ENCODE results near the gene KANSL1. TPM values are rescaled to one million over a fixed set of nuclear protein-coding genes. Genes with fewer than 3 reads are reported as not detected.
A peak's percentile ranks its signal among the peaks of the same experiment; 100 is the strongest.

The KANSL1 gene
- total and polyA plus RNA-seq, 8 donors = 24.6 to 86.6 (median 48.2) TPM

GRCh38 chr17:46003907-46004748, 189.1 kb downstream of the KANSL1 start:
- Histone ChIP-seq H3K4me3 (no peak overlapping the region), H3K9me3 (no peaks in the 10 kb centered on the region), H3K27me3 (no peaks in the 10 kb centered on the region), H3K36me3 (no peaks in the 10 kb centered on the region), H3K4me1 (peaks cover 12 to 21% (median 15%) of the 10 kb centered on the region in 3 donors), H3K27ac (peak overlapping the region; percentile 0 to 80 (median 32))
- no peak for TF ChIP-seq CTCF (IDR thresholded peaks at IDR 0.05)
- 9 to 13% methylated on average over 6 of the region's 6 CpGs for WGBS, 2 donors
- intact Hi-C loops (cut with DNase I) = loop anchor here in 2 of 3 donors (5.0 kb wide), 1 partner anchor 208 kb away; no protein-coding TSS in a partner anchor
- DNase-seq (peak; percentile 90 to 97 (median 93)), FAIRE-seq (no peak), ATAC-seq (peak; percentile 85 to 91 (median 87))

GRCh38 chr17:46002973-46003316, 190.3 kb downstream of the KANSL1 start:
- WGBS, 2 donors = 63% methylated on average over 7 of the region's 7 CpGs
- DNase-seq (no peak), ATAC-seq (no peak), FAIRE-seq (no peak)
- no peak overlapping the region for H3K4me3 ChIP-seq
- H3K27me3 ChIP-seq = no peaks in the 10 kb centered on the region
- peaks cover 12 to 21% (median 15%) of the 10 kb centered on the region in 3 donors for H3K4me1 ChIP-seq
- peak overlapping the region in 2 of 4 donors; percentile 56 to 80 for H3K27ac ChIP-seq
- H3K36me3 ChIP-seq = no peaks in the 10 kb centered on the region
- no peak for TF ChIP-seq CTCF (IDR thresholded peaks at IDR 0.05)
- intact Hi-C loops (cut with DNase I) = loop anchor here in 2 of 3 donors (5.0 kb wide), 1 partner anchor 209 kb away; no protein-coding TSS in a partner anchor
- no peaks in the 10 kb centered on the region for H3K9me3 ChIP-seq

GRCh38 chr17:46002311-46002972, 190.8 kb downstream of the KANSL1 start:
- FAIRE-seq (peak; percentile 51), ATAC-seq (peak; percentile 65 to 84 (median 74)), DNase-seq (peak; percentile 68 to 88 (median 78))
- no peaks in the 10 kb centered on the region for H3K9me3 ChIP-seq
- peaks cover 12 to 21% (median 15%) of the 10 kb centered on the region in 3 donors for H3K4me1 ChIP-seq
- no peaks in the 10 kb centered on the region for H3K27me3 ChIP-seq
- intact Hi-C loops (cut with DNase I) = loop anchor here in 2 of 3 donors (5.0 kb wide), 1 partner anchor 210 kb away; no protein-coding TSS in a partner anchor
- WGBS, 2 donors = 18 to 22% methylated on average over 8 of the region's 8 CpGs
- peak overlapping the region in 1 of 4 donors; percentile 80 for H3K27ac ChIP-seq
- H3K4me3 ChIP-seq = no peak overlapping the region
- no peaks in the 10 kb centered on the region for H3K36me3 ChIP-seq
- TF ChIP-seq CTCF (IDR thresholded peaks at IDR 0.05) = peak; percentile 93 to 97 (median 95)

DNA sequence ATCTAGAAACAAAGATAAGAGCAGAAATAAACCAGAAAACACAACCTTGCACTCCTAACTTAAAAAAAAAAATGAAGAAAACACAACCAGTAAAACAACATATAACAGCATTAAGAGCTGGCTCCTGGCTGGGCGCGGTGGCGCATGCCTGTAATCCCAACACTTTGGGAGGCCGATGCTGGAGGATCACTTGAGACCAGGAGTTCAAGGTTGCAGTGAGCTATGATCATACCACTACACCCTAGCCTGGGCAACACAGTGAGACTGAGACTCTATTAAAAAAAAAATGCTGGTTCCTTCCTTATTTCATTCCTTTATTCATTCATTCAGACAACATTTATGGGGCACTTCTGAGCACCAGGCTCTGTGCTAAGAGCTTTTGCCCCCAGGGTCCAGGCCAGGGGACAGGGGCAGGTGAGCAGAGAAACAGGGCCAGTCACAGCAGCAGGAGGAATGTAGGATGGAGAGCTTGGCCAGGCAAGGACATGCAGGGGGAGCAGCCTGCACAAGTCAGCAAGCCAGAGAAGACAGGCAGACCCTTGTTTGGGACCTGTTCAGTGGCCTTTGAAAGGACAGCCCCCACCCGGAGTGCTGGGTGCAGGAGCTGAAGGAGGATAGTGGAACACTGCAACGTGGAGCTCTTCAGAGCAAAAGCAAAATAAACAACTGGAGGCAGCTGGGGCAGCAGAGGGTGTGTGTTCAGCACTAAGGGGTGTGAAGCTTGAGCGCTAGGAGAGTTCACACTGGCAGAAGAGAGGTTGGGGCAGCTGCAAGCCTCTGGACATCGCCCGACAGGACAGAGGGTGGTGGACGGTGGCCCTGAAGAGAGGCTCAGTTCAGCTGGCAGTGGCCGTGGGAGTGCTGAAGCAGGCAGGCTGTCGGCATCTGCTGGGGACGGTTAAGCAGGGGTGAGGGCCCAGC, 191.6 kb downstream of the KANSL1 start:
- H3K9me3 ChIP-seq = no peaks in the 10 kb centered on the region
- H3K36me3 ChIP-seq = no peaks in the 10 kb centered on the region
- DNase-seq = peak in 1 of 6 donors; percentile 28
- no peak overlapping the region for H3K4me3 ChIP-seq
- FAIRE-seq = no peak
- 75 to 76% methylated on average over 13 of the region's 13 CpGs for WGBS, 2 donors
- no peaks in the 10 kb centered on the region for H3K27me3 ChIP-seq
- TF ChIP-seq CTCF (IDR thresholded peaks at IDR 0.05) = no peak
- H3K27ac ChIP-seq = no peak overlapping the region
- intact Hi-C loops (cut with DNase I) = loop anchor here in 2 of 3 donors (5.0 kb wide), 1 partner anchor 211 kb away; no protein-coding TSS in a partner anchor
- ATAC-seq = no peak
- peaks cover 12 to 21% (median 15%) of the 10 kb centered on the region in 3 donors for H3K4me1 ChIP-seq

All from pancreas (tissue), 10 donors.